Loucy (cell line): ENCODE data around the gene POFUT1.

ENCODE experiments used
- H2AFZ ChIP-seq: fragments of 200-600 bp; sonication (generic); 2 replicates; pipeline ENCODE4 v1.6.0; 2016; ENCODE audit warnings: antibody characterized with exemption, mild to moderate bottlenecking, low read length, moderate library complexity
- H3F3A ChIP-seq: fragments of 200-600 bp; 2 replicates; pipeline ENCODE4 v1.6.0; 2016; ENCODE audit warnings: antibody characterized with exemption, low read depth, mild to moderate bottlenecking
- H3K27me3 ChIP-seq: fragments of 200-600 bp; sonication (generic); 2 replicates; pipeline ENCODE4 v1.6.1; 2014; ENCODE audit warnings: low read length, mild to moderate bottlenecking; ENCODE audit not compliant: insufficient read depth, poor library complexity, severe bottlenecking
- H3K36me3 ChIP-seq: fragments of 200-600 bp; sonication (generic); 2 replicates; pipeline ENCODE4 v1.6.1; 2016; ENCODE audit warnings: low read length; ENCODE audit not compliant: insufficient read depth
- H3K4me1 ChIP-seq: fragments of 200-600 bp; sonication (generic); 2 replicates; pipeline ENCODE4 v1.5.1; 2014; ENCODE audit warnings: low read length, mild to moderate bottlenecking; ENCODE audit not compliant: insufficient read depth, poor library complexity, severe bottlenecking
- H3K4me2 ChIP-seq: fragments of 200-600 bp; sonication (generic); 2 replicates; pipeline ENCODE4 v1.6.0; 2014; ENCODE audit warnings: antibody characterized with exemption, low read length, low read depth, mild to moderate bottlenecking; ENCODE audit not compliant: poor library complexity, severe bottlenecking
- H3K4me3 ChIP-seq: fragments of 200-600 bp; sonication (generic); 2 replicates; pipeline ENCODE4 v1.5.1; 2014; ENCODE audit warnings: low read length, mild to moderate bottlenecking, mixed read lengths; ENCODE audit not compliant: poor library complexity, severe bottlenecking
- H3K79me2 ChIP-seq: fragments of 200-600 bp; sonication (generic); 2 replicates; pipeline ENCODE4 v1.6.1; 2014; ENCODE audit warnings: low read length; ENCODE audit not compliant: insufficient read depth
- H3K9ac ChIP-seq: fragments of 200-600 bp; sonication (generic); 2 replicates; pipeline ENCODE4 v1.6.0; 2014; ENCODE audit warnings: mild to moderate bottlenecking, low read depth, low read length, moderate library complexity; ENCODE audit not compliant: poor library complexity, severe bottlenecking
- H3K9me2 ChIP-seq: fragments of 200-600 bp; sonication (generic); replicated peaks from 2 replicates; pipeline ENCODE4 v1.6.1; 2016; ENCODE audit warnings: low read depth, low read length, mixed read lengths
- H3K9me3 ChIP-seq: fragments of 200-600 bp; sonication (generic); 2 replicates; pipeline ENCODE4 v1.6.1; 2014; ENCODE audit warnings: mild to moderate bottlenecking, antibody characterized with exemption, low read length, low read depth; ENCODE audit not compliant: insufficient read depth
- H4K20me1 ChIP-seq: fragments of 200-600 bp; sonication (generic); 2 replicates; pipeline ENCODE4 v1.6.0; 2014; ENCODE audit warnings: antibody characterized with exemption, low read length, mild to moderate bottlenecking; ENCODE audit not compliant: insufficient read depth, poor library complexity, severe bottlenecking
- EZH2phosphoT487 ChIP-seq: fragments of 200-600 bp; IDR thresholded peaks from 2 replicates; pipeline ENCODE4 v1.6.1; 2018; ENCODE audit warnings: antibody characterized with exemption, mild to moderate bottlenecking, moderate library complexity, borderline replicate concordance
- TF ChIP-seq, protein P1 (sequence below): fragments of 200-600 bp; sonication (generic); conservative IDR thresholded peaks from 2 replicates; pipeline ENCODE4 v1.5.1; 2014; ENCODE audit warnings: mild to moderate bottlenecking, antibody characterized with exemption, low read length

The POFUT1 gene

DNA sequence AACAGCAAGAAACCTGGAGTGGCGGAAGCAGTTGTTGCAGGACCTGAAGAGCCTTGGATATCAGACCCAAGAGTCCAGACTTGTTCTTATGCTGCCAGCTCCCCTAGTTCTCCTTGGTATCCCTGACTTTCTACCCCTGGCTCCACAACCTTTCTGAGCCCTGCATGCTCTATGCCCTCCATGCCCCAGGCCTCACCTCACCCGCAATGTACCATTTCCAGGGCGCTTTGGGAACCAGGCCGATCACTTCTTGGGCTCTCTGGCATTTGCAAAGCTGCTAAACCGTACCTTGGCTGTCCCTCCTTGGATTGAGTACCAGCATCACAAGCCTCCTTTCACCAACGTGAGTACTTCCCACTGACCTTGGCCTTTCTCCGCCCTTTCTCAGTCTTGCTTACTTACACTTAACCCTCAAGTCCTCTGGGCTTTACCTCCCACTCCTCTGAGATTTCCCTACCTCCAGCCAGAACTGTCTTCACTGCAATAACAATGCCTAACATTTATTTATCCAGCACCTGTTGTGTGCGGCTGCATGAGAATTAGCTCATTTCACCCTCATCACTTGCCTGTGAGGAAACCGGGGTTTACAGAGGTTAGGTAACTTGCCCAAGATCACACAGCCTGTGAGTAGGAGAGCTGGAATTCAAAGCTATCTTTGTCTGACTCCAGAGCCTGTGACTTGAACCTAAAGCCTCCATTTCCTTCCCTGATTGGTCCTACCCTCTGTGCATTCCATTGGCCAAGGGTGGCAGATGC is 2.3 kb downstream of the POFUT1 start:
- Histone ChIP-seq H3K27me3 (no peaks in the 10 kb centered on the region), H3K4me1 (peaks cover 48% of the 10 kb centered on the region), H3K9me3 (no peaks in the 10 kb centered on the region), H3K4me2 (peak overlapping the region; percentile 98), H3K36me3 (peaks cover 3% of the 10 kb centered on the region; the same call in 1 of the 2 replicates), H4K20me1 (peaks cover 29% of the 10 kb centered on the region), H3F3A (no peaks in the 10 kb centered on the region), H3K9me2 (no peaks in the 10 kb centered on the region), H3K79me2 (peaks cover 65% of the 10 kb centered on the region), H3K4me3 (peak overlapping the region; percentile 100), H2AFZ (no peak overlapping the region), H3K9ac (peak overlapping the region; percentile 99)
- TF ChIP-seq EZH2phosphoT487, result no peak
- TF ChIP-seq, protein P1, sequence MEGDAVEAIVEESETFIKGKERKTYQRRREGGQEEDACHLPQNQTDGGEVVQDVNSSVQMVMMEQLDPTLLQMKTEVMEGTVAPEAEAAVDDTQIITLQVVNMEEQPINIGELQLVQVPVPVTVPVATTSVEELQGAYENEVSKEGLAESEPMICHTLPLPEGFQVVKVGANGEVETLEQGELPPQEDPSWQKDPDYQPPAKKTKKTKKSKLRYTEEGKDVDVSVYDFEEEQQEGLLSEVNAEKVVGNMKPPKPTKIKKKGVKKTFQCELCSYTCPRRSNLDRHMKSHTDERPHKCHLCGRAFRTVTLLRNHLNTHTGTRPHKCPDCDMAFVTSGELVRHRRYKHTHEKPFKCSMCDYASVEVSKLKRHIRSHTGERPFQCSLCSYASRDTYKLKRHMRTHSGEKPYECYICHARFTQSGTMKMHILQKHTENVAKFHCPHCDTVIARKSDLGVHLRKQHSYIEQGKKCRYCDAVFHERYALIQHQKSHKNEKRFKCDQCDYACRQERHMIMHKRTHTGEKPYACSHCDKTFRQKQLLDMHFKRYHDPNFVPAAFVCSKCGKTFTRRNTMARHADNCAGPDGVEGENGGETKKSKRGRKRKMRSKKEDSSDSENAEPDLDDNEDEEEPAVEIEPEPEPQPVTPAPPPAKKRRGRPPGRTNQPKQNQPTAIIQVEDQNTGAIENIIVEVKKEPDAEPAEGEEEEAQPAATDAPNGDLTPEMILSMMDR, result no peak

- TF ChIP-seq EZH2phosphoT487, result no peak
- TF ChIP-seq, protein P1, result no peak
- no peaks in the 10 kb centered on the region for H3K9me2 ChIP-seq
- peaks cover 18% of the 10 kb centered on the region for H3K4me1 ChIP-seq
- no peak overlapping the region for H2AFZ ChIP-seq
- no peak overlapping the region for H3K4me3 ChIP-seq
- H4K20me1 ChIP-seq, result no peaks in the 10 kb centered on the region
- H3K79me2 ChIP-seq, result peaks cover 27% of the 10 kb centered on the region; the same call in 1 of the 2 replicates
- H3K4me2 ChIP-seq, result no peak overlapping the region
- no peak overlapping the region for H3K9ac ChIP-seq
- no peaks in the 10 kb centered on the region for H3F3A ChIP-seq
- no peaks in the 10 kb centered on the region for H3K9me3 ChIP-seq
- H3K36me3 ChIP-seq, result peaks cover 31% of the 10 kb centered on the region; the same call in 1 of the 2 replicates
- H3K27me3 ChIP-seq, result no peaks in the 10 kb centered on the region
These were observed 6.2 kb downstream of the POFUT1 start for GRCh38 chr20:32213870-32214269.

- Histone ChIP-seq H4K20me1 (no peaks in the 10 kb centered on the region), H3K27me3 (no peaks in the 10 kb centered on the region), H3F3A (no peaks in the 10 kb centered on the region), H3K79me2 (peaks cover 17% of the 10 kb centered on the region; the same call in 1 of the 2 replicates), H3K9ac (no peak overlapping the region), H3K4me3 (no peak overlapping the region), H3K4me2 (no peak overlapping the region), H3K36me3 (peaks cover 35% of the 10 kb centered on the region; the same call in 1 of the 2 replicates), H3K4me1 (peaks cover 7% of the 10 kb centered on the region), H2AFZ (no peak overlapping the region), H3K9me2 (no peaks in the 10 kb centered on the region), H3K9me3 (no peaks in the 10 kb centered on the region)
- TF ChIP-seq, protein P1, result no peak
- no peak for TF ChIP-seq EZH2phosphoT487
These were observed 7.5 kb downstream of the POFUT1 start for GRCh38 chr20:32215147-32215546.
